ENCODE measurements around the gene RALGAPB.

DNA sequence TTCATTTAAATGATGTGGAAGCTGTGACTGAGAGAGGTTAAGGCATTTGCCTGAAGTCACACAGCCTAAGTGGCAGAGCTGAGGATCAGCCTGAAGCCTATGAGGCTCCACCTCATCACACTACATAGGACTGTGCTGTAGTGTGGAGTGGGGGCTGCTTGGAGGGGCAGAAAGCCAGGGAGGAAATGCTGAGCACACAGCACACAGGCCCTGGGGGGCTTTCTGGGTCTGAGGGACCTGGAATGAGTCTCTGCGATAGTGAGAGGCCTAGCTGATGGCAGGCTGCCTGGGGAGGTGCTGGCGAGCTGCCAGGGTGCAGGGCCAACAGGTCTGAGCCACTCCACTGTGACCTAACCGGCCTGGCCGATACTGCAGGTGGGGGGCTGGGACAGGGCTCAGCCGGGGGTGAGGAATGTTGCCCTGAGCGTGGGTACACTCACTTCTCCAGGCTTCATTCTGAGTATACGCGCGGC is 126.8 kb downstream of the RALGAPB start:
- TF ChIP-seq POLR2AphosphoS5 (IDR thresholded peaks at IDR 0.05; ENCODE audit: low read depth, low read length) (no peak), POLR2A (IDR thresholded peaks at IDR 0.05; ENCODE audit: low read depth, low read length) (no peak), TAF1 (IDR thresholded peaks at IDR 0.05; ENCODE audit: borderline replicate concordance, low read depth, low read length) (no peak)
